NCI-H1930 (cell line): Measurements from ENCODE around the gene MPST.

Experiments
- DNase-seq, 2 experiments: peaks; one replicate each; lab custom pipeline; 2025; lab: John Stamatoyannopoulos, UW

The MPST gene

DNA sequence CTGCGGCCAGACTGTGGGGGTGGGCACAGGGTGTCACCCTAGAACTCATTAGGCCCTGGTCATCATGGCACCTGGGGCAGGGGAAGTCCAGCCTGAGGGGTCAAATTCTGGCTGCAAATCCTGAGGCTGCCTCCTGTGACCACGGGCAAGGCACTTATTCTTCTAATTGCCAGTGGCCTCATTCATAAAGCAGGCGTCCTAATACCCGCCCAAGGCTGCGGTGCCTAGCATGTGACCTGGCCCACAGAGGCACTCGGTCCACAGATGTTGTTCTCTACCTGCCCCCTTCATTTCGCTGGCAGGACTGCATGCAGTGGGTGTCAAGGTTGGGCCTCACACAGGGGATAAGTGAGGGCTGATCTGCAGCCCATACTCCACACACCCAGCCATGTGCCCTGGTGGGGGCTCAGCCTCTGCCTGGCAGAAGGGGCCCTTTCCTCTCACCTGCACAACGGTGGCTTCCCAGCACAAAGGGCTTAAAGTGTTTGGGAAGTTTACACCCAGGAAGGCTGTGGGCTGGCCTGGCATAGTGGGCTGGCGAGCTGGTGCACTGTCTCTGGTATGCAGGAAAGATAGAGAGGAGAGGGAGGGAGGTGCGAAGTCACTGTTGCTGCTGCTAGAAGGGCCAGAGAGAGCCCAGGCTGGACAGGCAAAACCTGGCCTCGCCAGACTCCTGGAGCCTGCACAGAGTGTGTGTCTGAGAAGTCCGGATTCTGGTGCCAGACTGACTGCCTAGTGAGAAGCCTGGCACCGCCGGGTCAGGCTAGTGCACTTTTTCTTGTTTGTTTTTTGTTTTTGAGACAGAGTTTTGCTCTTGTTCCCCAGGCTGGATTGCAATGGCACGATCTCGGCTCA, 3.2 kb downstream of the MPST start:
- DNase-seq = no peak

DNA sequence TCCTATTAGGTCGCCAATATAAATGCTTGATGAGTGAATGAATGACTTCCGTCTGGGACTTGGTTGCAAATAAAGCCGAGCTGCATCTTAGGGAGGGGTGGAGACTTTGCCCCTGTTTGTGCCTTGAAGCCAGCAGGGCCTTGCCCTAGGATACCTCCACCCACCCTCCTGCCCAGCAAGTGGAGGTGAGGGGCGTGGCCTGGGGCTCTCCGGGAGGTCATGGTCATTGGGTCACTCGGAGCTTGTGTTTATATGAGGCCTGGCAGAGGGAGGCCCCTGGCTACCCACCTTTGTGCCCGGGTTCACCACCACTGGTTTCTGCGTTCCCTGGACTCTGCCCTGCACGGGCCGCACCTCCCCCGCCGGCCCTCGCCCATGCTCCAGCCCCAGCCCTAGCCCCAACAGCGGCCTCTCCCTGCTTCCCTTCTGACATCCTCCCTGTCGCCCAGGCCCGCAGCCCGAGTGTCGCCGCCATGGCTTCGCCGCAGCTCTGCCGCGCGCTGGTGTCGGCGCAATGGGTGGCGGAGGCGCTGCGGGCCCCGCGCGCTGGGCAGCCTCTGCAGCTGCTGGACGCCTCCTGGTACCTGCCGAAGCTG, 4.3 kb downstream of the MPST start:
- no peak for DNase-seq

GRCh38 chr22:37024339-37025157, 5.0 kb downstream of the MPST start:
- DNase-seq = no peak

- DNase-seq = no peak
Measured at GRCh38 chr22:37025500-37026070, 6.0 kb downstream of the MPST start.

GRCh38 chr22:37026325-37026724, 6.8 kb downstream of the MPST start:
- DNase-seq = no peak

DNA sequence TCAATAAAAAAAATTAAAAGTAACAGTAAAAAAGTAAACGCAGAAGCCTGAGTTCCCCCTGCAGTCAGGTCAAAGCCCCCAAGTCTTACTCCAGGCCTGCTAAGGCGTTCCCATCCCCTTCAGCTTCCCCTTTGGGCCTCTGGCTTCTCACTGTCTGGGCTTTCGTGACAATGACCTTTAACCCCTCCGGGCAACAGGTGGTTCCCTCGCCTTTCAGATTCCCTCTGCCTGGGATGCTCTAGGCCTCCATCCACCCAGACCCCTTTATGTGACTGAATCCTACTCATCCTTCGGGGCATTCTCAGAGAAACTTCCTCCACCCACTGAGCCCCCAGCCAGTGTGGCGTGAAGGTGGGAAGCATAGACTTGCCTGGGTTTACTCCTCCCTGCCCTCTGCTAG, 8.0 kb downstream of the MPST start:
- DNase-seq = no peak

GRCh38 chr22:37028692-37029674, 9.4 kb downstream of the MPST start:
- DNase-seq = no peak

- no peak for DNase-seq
Measured at GRCh38 chr22:37030560-37031281, 11.2 kb downstream of the MPST start.

DNA sequence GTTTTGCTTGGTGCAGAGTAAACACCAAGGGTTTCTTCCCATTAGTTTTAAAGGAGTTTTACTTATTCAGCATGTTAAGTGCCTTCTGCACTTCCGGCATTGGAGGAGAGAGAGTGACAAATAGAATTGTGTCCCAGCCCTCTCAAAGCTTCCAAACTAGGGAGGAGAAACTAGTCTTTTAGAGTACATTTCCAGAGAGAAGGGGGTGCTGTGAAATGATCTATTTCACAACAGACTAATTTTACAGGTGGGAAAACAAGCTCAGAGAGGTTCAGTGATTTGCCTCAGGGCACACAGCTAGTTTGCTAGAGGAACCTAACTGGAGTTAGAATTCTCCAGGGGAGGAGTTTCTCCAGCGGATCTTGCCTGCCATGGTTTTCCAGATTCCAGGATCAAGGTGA, 12.6 kb downstream of the MPST start:
- no peak for DNase-seq

DNA sequence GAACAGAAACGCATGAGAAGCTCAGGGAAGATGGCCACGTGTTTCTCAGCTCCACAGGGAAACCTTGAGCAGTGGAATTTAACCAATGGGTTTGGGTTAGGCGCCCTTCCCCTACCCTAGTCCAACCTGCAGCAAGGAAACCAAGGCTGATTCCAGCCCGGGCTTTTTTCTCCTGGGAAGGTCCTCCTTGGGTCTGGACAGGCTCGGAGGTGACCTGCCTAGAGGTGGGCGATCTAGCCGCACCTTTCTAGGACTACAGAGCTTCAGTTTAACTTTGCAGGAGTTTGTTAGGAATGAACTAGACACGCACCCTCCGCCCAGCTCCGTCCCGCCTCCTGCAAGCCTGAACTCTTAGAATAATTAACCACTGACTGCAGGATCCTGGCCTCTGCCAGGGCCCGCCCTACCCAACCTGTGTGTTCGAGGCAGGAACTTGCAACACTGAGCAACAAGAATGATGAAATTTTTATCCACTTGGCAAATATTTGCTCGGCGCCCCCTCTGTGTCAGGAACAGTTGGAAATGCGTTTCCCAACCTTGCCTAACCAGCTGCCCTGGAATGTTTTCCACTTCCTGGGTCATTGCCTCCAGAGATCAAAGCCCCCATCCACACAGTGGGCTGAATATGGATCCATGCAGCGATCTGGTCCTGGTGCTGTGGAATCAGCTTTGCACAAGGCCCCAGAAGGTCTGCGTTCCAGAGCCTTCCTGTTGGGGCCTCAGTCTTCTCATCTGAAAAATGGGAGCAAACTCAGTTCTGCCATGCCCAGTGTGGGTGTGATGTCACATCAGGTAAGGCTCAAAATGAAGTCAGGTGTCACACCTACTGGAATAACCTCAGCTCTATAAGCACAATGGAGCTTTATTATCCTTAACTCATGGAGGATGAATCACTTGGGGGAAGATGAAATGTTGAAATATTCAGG, 13.3 kb downstream of the MPST start:
- no peak for DNase-seq

GRCh38 chr22:37033605-37034430, 14.3 kb downstream of the MPST start:
- DNase-seq = no peak

- DNase-seq = no peak
Measured at GRCh38 chr22:37036655-37037377, 17.3 kb downstream of the MPST start.

- no peak for DNase-seq
Measured at GRCh38 chr22:37037669-37038068, 18.1 kb downstream of the MPST start.

GRCh38 chr22:37039466-37039865, 19.9 kb downstream of the MPST start:
- DNase-seq = no peak

- no peak for DNase-seq
Measured at GRCh38 chr22:37043209-37043827, 23.8 kb downstream of the MPST start.

GRCh38 chr22:37043828-37044538, 24.4 kb downstream of the MPST start:
- DNase-seq = peak in 1 of 2 experiments; percentile 45
